ENCODE data around the gene ISYNA1. TPM values are rescaled to one million over a fixed set of nuclear protein-coding genes. Genes with fewer than 3 reads are reported as not detected.

The ISYNA1 gene
- total RNA-seq, 1 donor from 2014 or later = 208 TPM

- H3K27me3 Mint-ChIP-seq (ENCODE audit: low read depth) = no peaks in the 10 kb centered on the region
- H3K4me1 Mint-ChIP-seq (ENCODE audit: low read depth) = peaks cover 21% of the 10 kb centered on the region
- no peak overlapping the region for H3K27ac Mint-ChIP-seq (ENCODE audit: unreplicated experiment)
Observed at GRCh38 chr19:18449552-18449951, 11.6 kb upstream of the ISYNA1 start.

GRCh38 chr19:18446811-18447359 lies 9.0 kb upstream of the ISYNA1 start:
- DNase-seq (ENCODE audit: low spot score) = no peak
- H3K27ac Mint-ChIP-seq (ENCODE audit: unreplicated experiment) = no peak overlapping the region
- no peak overlapping the region for H3K4me3 Mint-ChIP-seq (ENCODE audit: unreplicated experiment)
- TF ChIP-seq CTCF (IDR thresholded peaks at IDR 0.05) = no peak
- H3K9me3 Mint-ChIP-seq (ENCODE audit: low read depth) = no peaks in the 10 kb centered on the region
- H3K27me3 Mint-ChIP-seq (ENCODE audit: low read depth) = no peaks in the 10 kb centered on the region
- H3K36me3 Mint-ChIP-seq (ENCODE audit: low read depth) = peaks cover 15% of the 10 kb centered on the region
- H3K4me1 Mint-ChIP-seq (ENCODE audit: low read depth) = peaks cover 9% of the 10 kb centered on the region

More at GRCh38 chr19:18449552-18449951, 11.6 kb upstream of the ISYNA1 start:
- peaks cover 13% of the 10 kb centered on the region for H3K36me3 Mint-ChIP-seq (ENCODE audit: low read depth)
- no peak for DNase-seq (ENCODE audit: low spot score)
- no peak for TF ChIP-seq CTCF (IDR thresholded peaks at IDR 0.05)
- H3K9me3 Mint-ChIP-seq (ENCODE audit: low read depth) = no peaks in the 10 kb centered on the region
- H3K4me3 Mint-ChIP-seq (ENCODE audit: unreplicated experiment) = no peak overlapping the region

- Mint-ChIP-seq H3K36me3 (ENCODE audit: low read depth) (peaks cover 15% of the 10 kb centered on the region), H3K4me3 (ENCODE audit: unreplicated experiment) (no peak overlapping the region), H3K27me3 (ENCODE audit: low read depth) (no peaks in the 10 kb centered on the region), H3K4me1 (ENCODE audit: low read depth) (peaks cover 9% of the 10 kb centered on the region), H3K9me3 (ENCODE audit: low read depth) (no peaks in the 10 kb centered on the region), H3K27ac (ENCODE audit: unreplicated experiment) (no peak overlapping the region)
- TF ChIP-seq CTCF (IDR thresholded peaks at IDR 0.05) = no peak
- no peak for DNase-seq (ENCODE audit: low spot score)
Observed at GRCh38 chr19:18446145-18446810, 8.3 kb upstream of the ISYNA1 start.

GRCh38 chr19:18445262-18445948 lies 7.5 kb upstream of the ISYNA1 start:
- H3K4me1 Mint-ChIP-seq (ENCODE audit: low read depth) = peaks cover 7% of the 10 kb centered on the region
- no peaks in the 10 kb centered on the region for H3K9me3 Mint-ChIP-seq (ENCODE audit: low read depth)
- H3K27ac Mint-ChIP-seq (ENCODE audit: unreplicated experiment) = no peak overlapping the region
- no peak for TF ChIP-seq CTCF (IDR thresholded peaks at IDR 0.05)
- DNase-seq (ENCODE audit: low spot score) = no peak
- peaks cover 13% of the 10 kb centered on the region for H3K36me3 Mint-ChIP-seq (ENCODE audit: low read depth)
- no peaks in the 10 kb centered on the region for H3K27me3 Mint-ChIP-seq (ENCODE audit: low read depth)
- H3K4me3 Mint-ChIP-seq (ENCODE audit: unreplicated experiment) = no peak overlapping the region

GRCh38 chr19:18444513-18444912 lies 6.6 kb upstream of the ISYNA1 start:
- no peaks in the 10 kb centered on the region for H3K9me3 Mint-ChIP-seq (ENCODE audit: low read depth)
- H3K27me3 Mint-ChIP-seq (ENCODE audit: low read depth) = no peaks in the 10 kb centered on the region
- H3K36me3 Mint-ChIP-seq (ENCODE audit: low read depth) = peaks cover 13% of the 10 kb centered on the region
- peaks cover 16% of the 10 kb centered on the region for H3K4me1 Mint-ChIP-seq (ENCODE audit: low read depth)
- TF ChIP-seq CTCF (IDR thresholded peaks at IDR 0.05) = no peak
- H3K27ac Mint-ChIP-seq (ENCODE audit: unreplicated experiment) = no peak overlapping the region
- no peak for DNase-seq (ENCODE audit: low spot score)
- H3K4me3 Mint-ChIP-seq (ENCODE audit: unreplicated experiment) = no peak overlapping the region

Data from chondrocyte (in vitro differentiated cells).